IMR-90 (cell line): Measurements from ENCODE around the gene POLA2. TPM values are rescaled to one million over a fixed set of nuclear protein-coding genes. Genes with fewer than 3 reads are reported as not detected.

Experiments
- ATAC-seq: fragments of 200-7000 bp; cut with Tn5 transposase; 2 replicates; pipeline ENCODE4 v1.9.1; 2020; ENCODE audit warnings: low read depth, mild to moderate bottlenecking, moderate library complexity
- BruUV-seq: library from RNA; stranded (reverse); fragments of 400-500 nt; replicated peaks from 2 replicates; lab custom pipeline; 2021; lab: Mats Ljungman, UMichigan
- CTCF ChIA-PET: fragments of 300-600 bp; formaldehyde crosslinking; extraction: SDS; loops from one replicate; lab custom pipeline; 2021; ENCODE audit warnings: antibody characterized with exemption; lab: Yijun Ruan, JAX
- POLR2A ChIA-PET: fragments of 300-600 bp; sonication (Branson Sonifier 250); formaldehyde crosslinking; loops from one replicate; lab custom pipeline; 2022; ENCODE audit warnings: antibody characterized with exemption; ENCODE audit not compliant: unreplicated experiment; lab: Charles Lee
- DNase-seq: peaks from one replicate; pipeline ENCODE4 v3.0.0; 2013
- H2AFZ ChIP-seq: replicated peaks from 2 replicates; pipeline ENCODE3; 2013; ENCODE audit warnings: low read length, mild to moderate bottlenecking; ENCODE audit not compliant: poor library complexity
- H2AK5ac ChIP-seq: 2 replicates; pipeline ENCODE4 v1.6.1; 2013; ENCODE audit warnings: low read depth, low read length, inconsistent platforms
- H2AK9ac ChIP-seq: replicated peaks from 2 replicates; pipeline ENCODE3; 2013; ENCODE audit warnings: mild to moderate bottlenecking, low read depth, low read length, moderate library complexity; ENCODE audit not compliant: poor library complexity
- H2BK120ac ChIP-seq: 2 replicates; pipeline ENCODE4 v1.6.1; 2013; ENCODE audit warnings: low read depth, low read length, inconsistent platforms
- H2BK15ac ChIP-seq: 3 replicates; pipeline ENCODE4 v1.6.1; 2013; ENCODE audit warnings: low read depth, low read length, inconsistent platforms
- H2BK20ac ChIP-seq: 2 replicates; pipeline ENCODE4 v1.6.1; 2013; ENCODE audit warnings: low read depth, mild to moderate bottlenecking, inconsistent platforms, low read length, moderate library complexity
- H2BK5ac ChIP-seq: 2 replicates; pipeline ENCODE4 v1.6.1; 2013; ENCODE audit warnings: mild to moderate bottlenecking, low read depth, low read length, inconsistent platforms; ENCODE audit not compliant: poor library complexity, severe bottlenecking
- H3K14ac ChIP-seq: replicated peaks from 2 replicates; pipeline ENCODE4 v1.6.1; 2013; ENCODE audit warnings: low read depth, low read length, inconsistent platforms
- H3K18ac ChIP-seq: 2 replicates; pipeline ENCODE4 v1.6.1; 2013; ENCODE audit warnings: low read depth, low read length, control low read depth
- H3K23ac ChIP-seq: 2 replicates; pipeline ENCODE4 v1.6.1; 2013; ENCODE audit warnings: low read depth, low read length, inconsistent platforms
- H3K27ac ChIP-seq: 2 replicates; pipeline ENCODE4 v1.5.1; 2013; ENCODE audit warnings: mild to moderate bottlenecking, control low read depth, low read length; ENCODE audit not compliant: insufficient read depth
- H3K27me3 ChIP-seq: 2 replicates; pipeline ENCODE4 v1.6.1; 2013; ENCODE audit warnings: low read length; ENCODE audit not compliant: control insufficient read depth, insufficient read depth
- H3K36me3 ChIP-seq: 2 replicates; pipeline ENCODE4 v1.6.1; 2013; ENCODE audit warnings: low read length, mixed read lengths; ENCODE audit not compliant: control insufficient read depth, insufficient read depth
- H3K4ac ChIP-seq: 2 replicates; pipeline ENCODE4 v1.6.1; 2013; ENCODE audit warnings: low read depth, low read length, inconsistent platforms
- H3K4me1 ChIP-seq: 2 replicates; pipeline ENCODE4 v1.6.1; 2013; ENCODE audit warnings: low read length, mixed read lengths; ENCODE audit not compliant: control insufficient read depth, insufficient read depth
- H3K4me2 ChIP-seq: 2 replicates; pipeline ENCODE4 v1.6.1; 2013; ENCODE audit warnings: low read depth, mild to moderate bottlenecking, control low read depth, low read length, moderate library complexity
- H3K4me3 ChIP-seq: 2 replicates; pipeline ENCODE4 v1.5.1; 2013; ENCODE audit warnings: low read depth, mild to moderate bottlenecking, control low read depth, low read length, moderate library complexity; ENCODE audit not compliant: insufficient read depth
- H3K56ac ChIP-seq: 2 replicates; pipeline ENCODE4 v1.6.1; 2013; ENCODE audit warnings: low read length, inconsistent platforms; ENCODE audit not compliant: insufficient read depth; ENCODE audit errors: extremely low read depth
- H3K79me1 ChIP-seq, 2 experiments: 2 replicates each; pipeline ENCODE4 v1.6.1; 2013; ENCODE audit warnings: low read length in 2 of 2, inconsistent platforms in 1 of 2, low read depth in 1 of 2
- H3K9ac ChIP-seq: 2 replicates; pipeline ENCODE4 v1.6.1; 2013; ENCODE audit warnings: low read depth, low read length, control low read depth
- H3K9me1 ChIP-seq: 2 replicates; pipeline ENCODE4 v1.6.1; 2013; ENCODE audit warnings: low read length, inconsistent platforms; ENCODE audit not compliant: insufficient read depth
- H3K9me3 ChIP-seq: 2 replicates; pipeline ENCODE4 v1.6.1; 2013; ENCODE audit warnings: low read length; ENCODE audit not compliant: control insufficient read depth, insufficient read depth
- H4K20me1 ChIP-seq: 2 replicates; pipeline ENCODE4 v1.6.1; 2013; ENCODE audit warnings: low read length, inconsistent platforms; ENCODE audit not compliant: insufficient read depth
- H4K5ac ChIP-seq: 2 replicates; pipeline ENCODE4 v1.6.1; 2013; ENCODE audit warnings: mild to moderate bottlenecking, low read depth, low read length, control low read depth
- H4K8ac ChIP-seq, 2 experiments: 2 replicates each; pipeline ENCODE4 v1.6.1; 2013; ENCODE audit warnings: low read depth in 2 of 2, low read length in 2 of 2, control low read depth in 1 of 2, inconsistent platforms in 1 of 2
- H4K91ac ChIP-seq: 2 replicates; pipeline ENCODE4 v1.6.1; 2013; ENCODE audit warnings: low read depth, low read length, inconsistent platforms; ENCODE audit not compliant: insufficient read depth
- CHD1 ChIP-seq: IDR thresholded peaks from 2 replicates; pipeline ENCODE4 v1.6.1; 2012; ENCODE audit warnings: low read depth, low read length, improper control_type of control experiment
- CTCF ChIP-seq: conservative IDR thresholded peaks from 2 replicates; pipeline ENCODE4 v1.5.1; 2012; ENCODE audit warnings: mild to moderate bottlenecking, low read depth, low read length, improper control_type of control experiment
- ELK1 ChIP-seq: fragments of 150-350 bp; IDR thresholded peaks from 2 replicates; pipeline ENCODE4 v1.6.1; 2016; ENCODE audit warnings: low read depth, mild to moderate bottlenecking, low read length, moderate library complexity, borderline replicate concordance
- MAZ ChIP-seq: IDR thresholded peaks from 2 replicates; pipeline ENCODE4 v1.6.1; 2012; ENCODE audit warnings: low read depth, mild to moderate bottlenecking, low read length, improper control_type of control experiment, moderate library complexity, borderline replicate concordance
- MXI1 ChIP-seq: IDR thresholded peaks from 2 replicates; pipeline ENCODE4 v1.6.1; 2012; ENCODE audit warnings: low read depth, mild to moderate bottlenecking, low read length, moderate library complexity, borderline replicate concordance
- POLR2A ChIP-seq: IDR thresholded peaks from 2 replicates; pipeline ENCODE4 v1.6.1; 2012; ENCODE audit warnings: mild to moderate bottlenecking, low read depth, low read length
- SMC3 ChIP-seq: fragments of 150-350 bp; IDR thresholded peaks from 2 replicates; pipeline ENCODE4 v1.6.1; 2016; ENCODE audit warnings: low read depth, mild to moderate bottlenecking, antibody characterized with exemption, low read length, moderate library complexity
- WGBS, 2 experiments: methylation state at CpG; one replicate each; pipeline versions ENCODE4 v1.1.5 to v1.1.7; 2013; ENCODE audit warnings: missing lambda C conversion rate in 2 of 2; ENCODE audit not compliant: insufficient read length in 1 of 2; ENCODE audit errors: extremely low coverage in 2 of 2; 5-methylcytosine and 5-hydroxymethylcytosine counted together
- dilution Hi-C: fragments of 300-500 bp; cut with HindIII; formaldehyde crosslinking; loops from one replicate; pipeline ENCODE4 v1.14.3; 2018; ENCODE audit warnings: low sequenced_read_pairs; ENCODE audit not compliant: unreplicated experiment
- in situ Hi-C: fragments of 300-500 bp; cut with MboI; formaldehyde crosslinking; loops from 3 replicates; pipeline ENCODE4 v1.14.3; 2019; ENCODE audit warnings: low sequenced_read_pairs, inconsistent platforms, mixed read lengths
- intact Hi-C: fragments of 100-400 bp; cut with micrococcal nuclease; formaldehyde crosslinking; loops from 2 replicates; pipeline ENCODE4 v1.10.0; 2022
- polyA plus RNA-seq, 3 experiments: library from polyadenylated mRNA; depleted of rRNA; stranded (reverse); fragments of >200 nt; gene quantifications; 2 replicates each; pipeline ENCODE4 v1.2.3, GENCODE V29; 2012; ENCODE audit warnings: low replicate concordance in 1 of 3
- total RNA-seq: library from RNA; depleted of rRNA; stranded (reverse); fragments of >200 nt; gene quantifications from 2 replicates; pipeline ENCODE4 v1.2.3, GENCODE V29; 2012

The POLA2 gene
- total and polyA plus RNA-seq, 2 of the 4 experiments (the other 2 are of a cell fraction), result 14.2 to 17.3 TPM

GRCh38 chr11:65310215-65310614, 48.5 kb downstream of the POLA2 start:
- Histone ChIP-seq H3K4ac (no peak overlapping the region), H3K14ac (no peak overlapping the region), H3K4me2 (no peak overlapping the region), H2BK15ac (no peak overlapping the region), H3K56ac (no peak overlapping the region), H3K36me3 (no peaks in the 10 kb centered on the region), H2BK120ac (no peak overlapping the region), H3K27ac (no peak overlapping the region), H4K8ac (no peak overlapping the region), H4K91ac (peak overlapping the region; percentile 7; the same call in 1 of the 2 replicates), H3K23ac (no peak overlapping the region), H3K4me1 (peaks cover 39% of the 10 kb centered on the region), H2AK5ac (no peak overlapping the region), H3K18ac (no peak overlapping the region), H4K20me1 (peaks cover 7% of the 10 kb centered on the region), H3K79me1 (peaks cover 5 to 43% of the 10 kb centered on the region in 2 experiments; a peak in 2 of 4 replicates), H4K5ac (no peak overlapping the region), H3K9me3 (no peaks in the 10 kb centered on the region), H2AFZ (peak overlapping the region; percentile 46), H3K4me3 (no peak overlapping the region), H2AK9ac (peak overlapping the region; percentile 76), H2BK5ac (no peak overlapping the region), H3K27me3 (no peaks in the 10 kb centered on the region), H3K9me1 (peaks cover 31% of the 10 kb centered on the region), H2BK20ac (no peak overlapping the region), H3K9ac (no peak overlapping the region)
- DNase-seq (no peak), ATAC-seq (no peak)
- intact Hi-C loops, result no loop called here
- POLR2A ChIA-PET, result no interaction called here
- in situ Hi-C loops, result no loop called here
- no TSS peak for BruUV-seq
- 22% methylated on average over 4 of the region's 10 CpGs; no CpG with 5 or more reads in 1 of the 2 experiments for WGBS, 2 experiments
- dilution Hi-C loops, result no loop called here
- CTCF ChIA-PET, result interaction anchor here (0.5 to 1.5 kb wide), 2 partner anchors 15 to 20 kb away, joined by 3 read pairs; no protein-coding TSS in a partner anchor
- TF ChIP-seq MXI1 (no peak), CHD1 (no peak), CTCF (no peak), SMC3 (no peak), POLR2A (no peak), MAZ (no peak), ELK1 (no peak)
